Esophagus muscularis mucosa (tissue), 3 donors: Measurements from ENCODE around the gene CDH4.
"Not testable (repeated sequence)": the region's sequence is repeated elsewhere in the genome, so short reads cannot be mapped to it uniquely, and the experiment has no call there.

Source experiments
- CTCF ChIP-seq, 3 experiments: fragments of 200-600 bp in 2 of 3; fragments of 450-650 bp in 1 of 3; sonication (generic) in 2 of 3; IDR thresholded peaks; one replicate each; pipeline ENCODE4 v1.5.1; 2017 to 2019; ENCODE audit warnings: antibody characterized with exemption in 3 of 3, mild to moderate bottlenecking in 2 of 3, moderate library complexity in 1 of 3
- POLR2A ChIP-seq: fragments of 450-650 bp; IDR thresholded peaks from one replicate; pipeline ENCODE4 v1.6.1; 2017; ENCODE audit warnings: antibody characterized with exemption, moderate library complexity, mild to moderate bottlenecking, low read depth
- POLR2AphosphoS5 ChIP-seq, 2 donors: sonication (generic); formaldehyde crosslinking; IDR thresholded peaks; one replicate each; pipeline ENCODE4 v1.6.1; 2017; ENCODE audit warnings: antibody characterized with exemption in 2 of 2

- TF ChIP-seq CTCF (IDR thresholded peaks at IDR 0.05); POLR2AphosphoS5 (IDR thresholded peaks at IDR 0.05); POLR2A: not testable (repeated sequence)
Observed at GRCh38 chr20:61981691-61982090, 729.6 kb downstream of the CDH4 start.
